Measurements from ENCODE around the gene HSPB8. TPM values are rescaled to one million over a fixed set of nuclear protein-coding genes. Genes with fewer than 3 reads are reported as not detected.

HSPB8 gene
- total RNA-seq, 2 experiments from 2014 or later: not detected

GRCh38 chr12:119158402-119158801 is 20.3 kb upstream of the HSPB8 start:
- Histone ChIP-seq H3K9me3 (ENCODE audit: control insufficient read depth in 1 of 2, insufficient read depth in 1 of 2, low read length in 2 of 2) (peaks cover 0 to 32% of the 10 kb centered on the region in 2 experiments), H3K4me3 (ENCODE audit: low read length) (no peak overlapping the region)
- POLR2A ChIA-PET: no interaction called here

GRCh38 chr12:119159844-119160243 is 18.9 kb upstream of the HSPB8 start:
- Mint-ChIP-seq H3K4me1 (ENCODE audit: low read depth) (no peaks in the 10 kb centered on the region), H3K9me3 (no peaks in the 10 kb centered on the region), H3K4me3 (no peak overlapping the region), H3K27me3 (peaks cover 12% of the 10 kb centered on the region), H3K36me3 (ENCODE audit: low read depth) (no peaks in the 10 kb centered on the region), H3K27ac (no peak overlapping the region)
- Histone ChIP-seq H3K9me3 (ENCODE audit: control insufficient read depth in 1 of 2, insufficient read depth in 1 of 2, low read length in 2 of 2) (peaks cover 0 to 19% of the 10 kb centered on the region in 2 experiments), H3K27ac (ENCODE audit: low read depth in 1 of 2, low read length in 2 of 2) (no peak overlapping the region), H3K36me3 (ENCODE audit: insufficient read depth, low read length) (no peaks in the 10 kb centered on the region), H3K4me3 (ENCODE audit: low read length) (no peak overlapping the region), H3K27me3 (ENCODE audit: control insufficient read depth in 1 of 2, insufficient read depth in 2 of 2, low read length in 2 of 2) (no peaks in the 10 kb centered on the region), H3K4me1 (ENCODE audit: insufficient read depth, low read length) (no peaks in the 10 kb centered on the region)
- ATAC-seq (ENCODE audit: poor library complexity) (no peak), DNase-seq (no peak)
- POLR2A ChIA-PET: no interaction called here
- CTCF ChIA-PET: no interaction called here
- TF ChIP-seq CTCF (IDR thresholded peaks at IDR 0.05): no peak
- intact Hi-C loops (cut with DNase I, micrococcal nuclease): no loop called here

More at GRCh38 chr12:119158402-119158801, 20.3 kb upstream of the HSPB8 start:
- TF ChIP-seq CTCF (IDR thresholded peaks at IDR 0.05): no peak
- ATAC-seq (ENCODE audit: poor library complexity) (no peak), DNase-seq (no peak)
- Histone ChIP-seq H3K4me1 (ENCODE audit: insufficient read depth, low read length) (no peaks in the 10 kb centered on the region), H3K36me3 (ENCODE audit: insufficient read depth, low read length) (no peaks in the 10 kb centered on the region), H3K27me3 (ENCODE audit: control insufficient read depth in 1 of 2, insufficient read depth in 2 of 2, low read length in 2 of 2) (peaks cover 3 to 4% of the 10 kb centered on the region in 2 experiments), H3K27ac (ENCODE audit: low read depth in 1 of 2, low read length in 2 of 2) (no peak overlapping the region)
- no peaks in the 10 kb centered on the region for H3K4me1 Mint-ChIP-seq (ENCODE audit: low read depth)
- no peak overlapping the region for H3K4me3 Mint-ChIP-seq
- no peaks in the 10 kb centered on the region for H3K9me3 Mint-ChIP-seq
- CTCF ChIA-PET: no interaction called here
- H3K27ac Mint-ChIP-seq: no peak overlapping the region
- H3K27me3 Mint-ChIP-seq: peaks cover 18% of the 10 kb centered on the region
- H3K36me3 Mint-ChIP-seq (ENCODE audit: low read depth): no peaks in the 10 kb centered on the region
- intact Hi-C loops (cut with DNase I, micrococcal nuclease): no loop called here

GRCh38 chr12:119167902-119168301 is 10.8 kb upstream of the HSPB8 start:
- POLR2A ChIA-PET: no interaction called here
- no peak overlapping the region for H3K27ac ChIP-seq (ENCODE audit: low read depth in 1 of 2, low read length in 2 of 2)
- DNase-seq (no peak), ATAC-seq (ENCODE audit: poor library complexity) (no peak)
- no peak overlapping the region for H3K4me3 ChIP-seq (ENCODE audit: low read length)
- Mint-ChIP-seq H3K27ac (no peak overlapping the region), H3K27me3 (peaks cover 12% of the 10 kb centered on the region), H3K9me3 (peaks cover 5% of the 10 kb centered on the region), H3K4me3 (no peak overlapping the region), H3K36me3 (ENCODE audit: low read depth) (no peaks in the 10 kb centered on the region), H3K4me1 (ENCODE audit: low read depth) (no peaks in the 10 kb centered on the region)
- TF ChIP-seq CTCF (IDR thresholded peaks at IDR 0.05): no peak
- H3K27me3 ChIP-seq (ENCODE audit: control insufficient read depth in 1 of 2, insufficient read depth in 2 of 2, low read length in 2 of 2): no peaks in the 10 kb centered on the region
- CTCF ChIA-PET: no interaction called here
- H3K36me3 ChIP-seq (ENCODE audit: insufficient read depth, low read length): no peaks in the 10 kb centered on the region
- no peaks in the 10 kb centered on the region for H3K9me3 ChIP-seq (ENCODE audit: control insufficient read depth in 1 of 2, insufficient read depth in 1 of 2, low read length in 2 of 2)
- intact Hi-C loops (cut with DNase I, micrococcal nuclease): no loop called here
- no peaks in the 10 kb centered on the region for H3K4me1 ChIP-seq (ENCODE audit: insufficient read depth, low read length)
